GM19025 (cell line): ENCODE data around the gene SWT1.

ENCODE experiments used
- ATAC-seq: cut with Tn5 transposase; IDR thresholded peaks from one replicate; pipeline ENCODE4 v1.9.1; 2021; ENCODE audit warnings: mild to moderate bottlenecking, low read depth, moderate library complexity; ENCODE audit not compliant: unreplicated experiment

SWT1 gene

DNA sequence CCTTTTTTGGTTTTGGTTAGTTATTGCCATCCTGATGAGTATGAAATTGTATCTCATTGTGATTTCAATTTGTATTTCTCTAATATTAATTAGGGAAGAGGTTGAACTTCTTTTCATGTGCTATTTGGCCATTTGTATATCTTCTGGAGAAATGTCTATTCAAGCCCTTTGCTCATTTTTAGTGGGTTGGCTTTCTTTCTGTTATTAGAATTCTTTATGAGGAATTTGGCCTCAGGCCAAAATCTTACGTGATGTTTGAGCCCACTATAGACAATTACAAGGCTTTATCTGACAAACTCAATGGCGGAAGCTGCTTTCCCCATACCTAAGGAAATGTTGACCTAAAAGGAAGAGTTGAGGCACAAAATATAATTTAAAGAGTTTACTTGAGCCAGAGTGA, 127.1 kb downstream of the SWT1 start:
- no peak for ATAC-seq

DNA sequence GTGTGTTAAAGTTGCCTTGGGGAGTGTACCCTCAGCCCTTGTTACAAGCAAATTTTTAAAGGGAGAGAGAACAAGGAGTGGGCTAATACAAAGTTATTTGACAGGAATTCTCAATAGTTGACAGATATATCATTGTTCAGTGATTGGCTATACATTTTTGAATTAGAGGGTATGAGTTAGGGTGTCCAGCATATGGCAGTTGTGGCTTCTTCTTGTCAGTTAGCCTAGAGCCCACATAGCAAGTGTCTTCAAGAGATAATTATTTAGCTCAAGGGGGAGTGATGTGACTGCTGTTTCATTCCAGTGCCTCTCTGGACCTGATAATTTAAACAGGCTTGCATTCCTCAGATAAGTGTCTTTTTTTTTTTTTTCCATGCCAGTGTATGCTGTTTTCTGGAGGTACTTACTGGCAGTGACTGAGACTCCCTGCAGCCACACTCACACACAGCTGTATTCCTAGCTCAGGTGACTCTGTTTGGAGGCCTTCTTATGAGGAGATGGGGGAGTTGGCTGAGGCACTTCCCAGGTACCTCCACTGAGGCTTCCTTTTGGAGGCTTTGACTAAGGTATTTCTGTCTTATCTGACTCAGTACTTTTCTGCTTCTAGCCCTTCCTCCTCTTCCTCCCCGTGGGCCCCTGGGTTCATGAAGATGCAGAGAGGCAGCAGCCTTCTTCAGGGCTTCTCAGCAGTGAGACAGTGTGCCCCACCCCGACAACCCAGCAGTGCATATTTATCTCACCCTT, 127.7 kb downstream of the SWT1 start:
- no peak for ATAC-seq

DNA sequence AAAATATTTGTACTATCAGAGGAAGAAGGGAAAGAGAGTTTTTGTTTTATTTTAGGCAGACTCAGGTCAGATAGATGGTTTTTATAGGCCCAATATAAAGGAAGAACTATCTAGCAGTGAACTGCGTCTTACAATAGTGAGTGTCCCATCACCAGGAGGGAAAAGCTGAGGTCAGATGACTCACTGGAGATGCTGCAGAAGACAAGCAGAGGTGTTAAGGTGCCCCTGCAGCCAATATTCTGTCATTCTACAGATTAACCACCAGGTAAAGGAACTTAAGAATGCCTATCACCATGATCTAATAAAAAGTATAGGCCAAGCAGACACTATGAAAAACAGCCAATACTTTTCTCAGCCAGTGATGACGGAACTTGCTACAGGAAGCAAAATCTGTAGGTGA, 130.5 kb downstream of the SWT1 start:
- no peak for ATAC-seq

DNA sequence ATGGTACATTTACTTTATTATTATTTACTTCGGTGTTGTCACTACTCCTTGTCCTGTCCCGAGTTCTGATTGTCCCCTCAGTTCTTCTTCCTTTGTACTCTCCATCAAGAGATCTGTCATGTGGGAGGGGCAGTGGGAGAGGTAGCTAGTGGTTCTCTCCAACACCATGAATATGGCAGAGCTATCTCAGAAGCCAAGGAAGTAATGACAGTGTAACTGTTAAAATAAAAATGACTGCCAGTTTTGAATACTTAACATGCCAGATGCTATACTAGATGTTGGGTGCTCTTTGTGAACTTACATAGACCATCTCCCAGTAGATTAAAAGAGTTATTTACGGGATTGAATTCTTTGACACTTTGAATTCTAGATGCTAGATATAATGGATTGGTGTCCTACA, 131.5 kb downstream of the SWT1 start:
- no peak for ATAC-seq

DNA sequence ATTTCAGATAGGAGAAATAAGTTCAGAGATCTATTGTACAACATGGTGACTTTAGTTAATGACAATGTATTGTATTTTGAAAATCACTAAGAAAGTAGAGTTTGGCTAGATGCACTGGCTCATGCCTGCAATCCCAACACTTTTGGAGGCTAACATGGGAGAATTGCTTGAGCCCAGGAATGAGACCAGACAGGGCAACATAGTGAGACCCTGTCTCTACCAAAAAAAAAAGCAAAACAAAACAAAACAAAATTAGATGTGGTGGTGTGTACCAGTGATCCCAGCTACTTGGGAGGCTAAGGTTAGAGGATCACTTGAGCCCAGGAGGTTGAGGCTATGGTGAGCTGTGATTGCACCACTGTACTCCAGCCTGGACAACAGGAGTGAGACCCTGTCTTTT, 132.9 kb downstream of the SWT1 start:
- no peak for ATAC-seq

DNA sequence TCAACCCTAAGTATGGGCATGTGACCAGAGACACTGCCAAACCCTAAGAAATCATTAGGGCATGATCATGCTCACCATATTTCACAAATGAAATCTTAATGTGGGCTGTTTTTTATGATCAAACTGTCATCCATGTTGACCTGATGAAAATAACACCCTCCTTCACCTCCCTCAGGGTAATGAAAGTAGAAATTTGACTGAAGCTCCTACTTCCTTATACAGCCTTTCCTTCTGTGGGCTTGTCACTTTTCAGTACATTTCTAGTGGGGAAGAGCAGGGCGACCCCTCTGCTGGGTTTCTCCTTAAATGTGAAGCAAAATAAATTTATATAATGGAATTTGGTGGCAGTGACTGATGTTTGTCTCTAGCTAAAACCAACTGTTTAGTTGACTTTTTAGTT, 134.2 kb downstream of the SWT1 start:
- ATAC-seq = no peak

DNA sequence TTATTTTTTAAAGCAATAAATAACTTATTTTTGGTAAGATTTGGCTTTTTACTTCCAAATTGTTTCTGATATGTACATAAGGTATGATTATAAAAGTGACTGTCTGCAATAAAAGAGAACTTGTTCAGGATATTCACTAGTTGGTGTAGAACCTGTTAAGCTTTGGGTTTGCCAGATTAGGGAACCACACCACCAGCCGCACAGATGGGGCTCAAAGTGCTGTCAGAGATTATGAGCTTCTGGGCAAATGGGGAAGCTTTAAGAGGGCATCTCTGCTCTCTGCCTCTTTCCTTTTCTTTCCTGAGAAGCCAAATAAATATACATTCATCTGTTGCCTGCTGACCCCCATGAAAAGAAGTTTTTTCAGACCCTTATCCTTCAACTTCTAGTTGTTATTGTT, 134.7 kb downstream of the SWT1 start:
- ATAC-seq = no peak

DNA sequence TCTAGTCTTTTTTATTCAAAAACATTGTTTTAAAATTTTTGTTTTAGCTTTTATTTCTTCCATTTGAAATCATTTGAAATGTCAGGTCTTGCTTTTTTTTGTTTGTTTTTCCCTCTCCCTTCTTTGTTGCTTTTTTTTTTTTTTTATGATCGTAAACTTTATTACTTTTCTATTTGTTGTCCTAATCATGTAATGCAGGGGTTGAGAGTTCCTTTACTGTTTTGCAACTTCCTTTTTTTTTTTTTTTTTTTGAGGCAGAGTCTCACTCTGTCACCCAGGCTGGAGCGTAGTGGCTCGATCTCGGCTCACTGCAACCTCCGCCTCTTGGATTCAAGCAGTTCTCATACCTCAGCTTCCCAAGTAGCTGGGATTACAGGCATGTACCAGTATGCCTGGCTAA, 135.3 kb downstream of the SWT1 start:
- no peak for ATAC-seq

DNA sequence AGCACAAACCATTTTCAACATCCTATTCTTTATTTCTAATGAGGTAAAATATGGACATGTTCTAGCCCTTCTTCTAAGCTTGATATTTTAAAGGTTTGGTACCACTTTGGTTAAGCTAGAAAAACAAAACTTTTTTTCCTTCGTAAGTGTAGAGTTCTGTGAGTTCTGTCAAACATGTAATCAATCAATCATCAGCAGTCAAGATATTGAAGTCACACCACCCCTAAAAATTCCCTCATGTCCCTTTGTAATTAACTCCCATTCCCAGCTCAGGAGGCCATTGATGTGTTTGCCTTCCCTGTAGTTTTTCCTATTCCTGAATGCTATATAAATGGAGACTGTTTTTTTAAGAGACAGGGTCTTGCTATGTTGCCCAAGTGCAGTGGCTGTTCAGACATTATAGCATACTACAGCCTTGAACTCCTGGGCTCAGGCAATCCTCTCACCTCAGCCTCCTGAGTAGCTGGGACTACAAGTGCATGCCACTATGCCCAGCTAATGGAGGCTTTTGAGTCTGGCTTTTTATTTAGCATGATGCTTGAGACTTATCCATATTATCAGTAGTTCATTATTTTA, 137.1 kb downstream of the SWT1 start:
- no peak for ATAC-seq

DNA sequence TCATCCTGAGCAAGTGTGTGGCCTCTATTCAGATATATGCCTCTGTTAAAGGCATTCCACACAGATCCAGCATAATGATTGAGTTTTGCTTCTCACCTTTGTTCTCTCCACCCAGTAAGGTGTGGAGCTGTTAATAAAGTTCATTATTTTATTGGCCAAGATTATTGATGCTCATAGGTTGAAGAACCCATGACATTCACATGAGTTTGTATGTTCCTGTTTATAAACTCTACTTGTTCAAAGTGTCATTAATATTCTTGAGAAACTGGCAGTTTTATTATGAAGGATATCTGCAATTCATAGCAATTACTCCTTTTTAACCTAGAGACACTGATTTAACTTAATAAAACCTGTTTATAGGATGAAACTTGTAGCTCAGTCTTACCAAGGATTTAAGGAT, 138.1 kb downstream of the SWT1 start:
- ATAC-seq = no peak

DNA sequence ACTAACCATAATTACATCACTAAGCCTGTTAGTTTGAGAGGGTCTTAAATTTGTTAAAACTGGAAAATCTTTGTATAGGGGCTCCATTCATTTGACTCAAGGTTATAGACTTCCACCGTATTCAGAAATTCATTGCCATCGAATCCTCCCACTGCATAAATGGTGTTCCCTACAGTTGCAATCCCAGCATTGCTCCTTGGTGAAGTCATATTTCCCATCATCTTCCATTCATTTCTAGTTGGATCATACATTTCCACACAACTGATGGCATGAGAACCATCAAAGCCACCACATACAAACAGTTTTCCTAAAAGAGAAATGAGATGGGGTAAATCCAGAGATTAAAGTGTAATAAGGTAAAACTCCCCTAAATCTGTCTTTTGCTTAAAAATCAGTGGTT, 141.0 kb downstream of the SWT1 start:
- ATAC-seq = no peak

DNA sequence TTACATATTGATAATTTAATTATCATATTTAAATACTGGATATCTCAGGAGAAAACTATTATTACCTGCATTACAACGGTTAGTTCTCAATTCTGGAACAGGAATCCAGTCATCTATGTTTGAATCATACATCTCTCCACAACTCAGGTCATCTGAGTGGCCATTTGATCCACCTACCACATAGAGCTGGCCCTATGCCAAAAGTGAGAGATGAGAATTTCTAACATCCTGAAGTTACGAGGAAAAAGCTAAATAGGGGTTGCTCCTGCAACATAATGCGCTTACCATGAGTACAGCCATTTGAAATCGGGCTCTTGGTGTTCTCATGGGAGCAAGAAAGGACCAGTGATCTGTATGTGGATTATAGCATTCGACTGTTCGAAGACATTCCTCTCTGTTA, 143.2 kb downstream of the SWT1 start:
- ATAC-seq = no peak

DNA sequence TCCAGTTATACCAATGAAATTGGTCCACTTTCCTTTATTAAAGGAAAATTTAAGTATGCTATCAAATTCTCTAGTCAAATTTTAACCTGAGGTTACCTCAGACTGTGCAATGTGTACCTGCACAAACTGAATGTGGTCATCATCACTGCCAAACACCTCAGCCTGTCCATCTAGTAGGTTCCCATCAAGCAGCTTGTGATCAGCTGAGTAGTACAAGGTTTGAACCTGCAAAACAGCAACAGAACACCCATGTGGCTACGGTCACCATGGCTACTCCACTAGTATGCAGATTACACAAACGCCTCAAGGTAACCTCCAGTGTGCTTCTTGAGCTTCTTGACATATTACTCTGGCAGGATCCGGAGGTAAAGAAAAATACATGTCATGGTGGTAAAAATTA, 148.5 kb downstream of the SWT1 start:
- ATAC-seq = no peak

DNA sequence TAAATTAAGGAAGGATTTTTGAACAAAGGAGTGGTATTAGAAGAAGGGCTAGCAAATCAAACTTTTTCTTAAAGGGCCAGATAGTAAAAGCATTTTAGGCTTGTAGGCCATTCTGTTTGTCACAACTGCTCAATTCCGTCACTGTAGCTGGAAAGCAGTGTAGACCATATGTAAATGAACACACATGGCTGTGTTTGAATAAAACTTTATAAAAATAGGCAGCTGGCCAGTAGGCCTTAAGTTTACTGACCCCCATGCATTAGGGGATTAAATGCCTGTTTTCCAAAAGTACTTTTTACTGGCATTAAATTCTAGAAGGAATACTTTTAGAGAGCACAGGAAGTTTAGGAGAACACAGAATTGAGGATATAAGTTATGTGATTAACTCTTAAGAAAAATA, 151.2 kb downstream of the SWT1 start:
- no peak for ATAC-seq

DNA sequence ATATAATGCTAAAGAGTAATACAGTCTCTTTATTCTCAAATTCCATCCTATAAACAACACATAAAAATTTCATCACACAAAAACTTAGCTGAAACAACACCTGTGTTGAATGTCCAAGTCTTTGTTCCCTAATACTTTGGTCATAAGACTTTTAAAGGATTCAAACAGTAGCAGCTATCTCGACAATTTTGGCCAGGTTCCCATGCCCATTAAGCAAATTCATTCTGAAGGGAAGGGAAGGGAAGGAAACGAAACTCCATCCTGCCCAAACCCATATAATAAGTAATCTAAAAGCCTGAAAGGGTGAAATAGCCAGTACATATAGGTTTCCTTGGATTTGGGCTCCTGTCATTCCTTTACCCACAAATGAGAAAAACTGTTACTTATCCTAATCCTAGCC, 152.6 kb downstream of the SWT1 start:
- no peak for ATAC-seq

DNA sequence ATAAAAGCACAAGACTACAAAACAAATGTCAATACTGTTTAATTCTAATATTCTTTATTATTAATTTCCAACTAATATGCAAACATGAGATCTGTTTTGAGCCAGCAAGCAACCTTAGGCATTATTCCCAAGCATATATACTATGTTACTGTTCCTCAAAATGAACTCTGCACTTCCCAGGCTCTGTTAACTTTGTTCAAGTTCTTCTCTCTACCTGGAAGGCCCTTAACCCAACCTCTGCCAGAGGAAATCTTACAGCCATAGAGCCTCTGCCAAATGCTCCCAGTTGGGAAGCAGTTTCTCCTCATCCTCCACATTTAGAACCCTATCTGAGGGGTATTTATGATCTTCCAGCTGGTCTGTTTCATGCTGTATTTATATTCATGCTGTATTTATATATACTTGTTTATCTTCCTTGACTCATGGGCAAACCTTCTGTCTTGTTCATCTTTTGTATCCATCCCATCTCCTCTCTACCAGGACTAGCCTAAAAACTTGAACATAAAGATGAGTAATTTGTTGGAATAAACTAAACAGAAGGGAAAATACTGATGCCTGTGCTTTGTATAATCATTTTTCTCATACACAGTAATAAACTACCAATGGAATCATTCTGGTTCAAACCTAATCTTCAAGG, 154.7 kb downstream of the SWT1 start:
- no peak for ATAC-seq

DNA sequence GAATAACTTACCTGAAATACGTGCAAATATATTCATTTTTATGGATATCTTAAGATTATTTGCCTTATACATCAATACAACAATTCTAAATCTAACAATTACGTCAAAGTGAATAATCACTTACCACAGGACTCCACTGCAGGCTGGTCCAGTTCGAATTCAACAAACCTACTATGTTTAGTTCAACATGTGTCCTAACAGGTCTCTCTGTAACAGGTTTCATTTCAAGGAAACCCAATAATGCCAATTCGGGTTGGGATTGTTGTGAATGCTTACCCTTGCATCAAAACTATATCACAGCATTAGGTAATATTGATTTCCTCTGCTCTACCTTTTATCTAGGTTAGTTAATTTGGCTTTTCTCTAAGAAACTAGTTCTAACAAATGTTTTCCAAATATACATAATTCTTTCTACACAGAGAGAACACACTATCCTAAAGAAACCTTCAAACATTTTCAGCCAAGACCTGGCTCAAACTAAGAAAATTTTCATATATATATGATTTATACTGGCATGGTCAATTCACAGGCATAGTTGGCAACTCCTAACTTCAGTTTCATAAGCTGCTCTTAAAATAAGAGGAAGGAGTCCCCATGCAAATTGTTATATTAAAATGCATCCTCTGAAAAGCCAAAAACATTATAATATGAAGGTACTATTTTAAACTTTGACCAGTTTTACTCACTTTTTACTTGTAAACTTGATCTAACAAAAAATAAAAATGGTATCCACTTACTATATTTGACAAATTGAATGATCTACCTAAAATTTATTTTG, 155.6 kb downstream of the SWT1 start:
- no peak for ATAC-seq

DNA sequence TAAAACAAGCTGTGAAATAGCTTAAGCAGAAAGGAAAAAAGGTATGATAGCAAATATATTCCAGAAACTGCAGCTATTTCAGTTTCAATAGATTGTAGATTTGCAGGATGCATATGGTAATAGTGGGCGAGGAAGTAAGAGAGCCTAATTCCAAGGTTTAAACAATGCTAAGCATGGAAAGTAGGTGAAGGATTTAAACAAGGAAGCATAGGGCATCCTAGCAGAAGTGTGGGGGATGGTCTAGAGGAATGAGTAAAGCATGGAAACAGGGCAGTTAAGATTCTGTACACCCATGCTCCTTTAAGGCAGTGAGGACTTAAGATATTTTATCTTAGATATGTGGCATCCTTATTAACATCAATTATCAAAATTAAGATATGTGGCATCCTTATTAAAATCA, 157.4 kb downstream of the SWT1 start:
- no peak for ATAC-seq

DNA sequence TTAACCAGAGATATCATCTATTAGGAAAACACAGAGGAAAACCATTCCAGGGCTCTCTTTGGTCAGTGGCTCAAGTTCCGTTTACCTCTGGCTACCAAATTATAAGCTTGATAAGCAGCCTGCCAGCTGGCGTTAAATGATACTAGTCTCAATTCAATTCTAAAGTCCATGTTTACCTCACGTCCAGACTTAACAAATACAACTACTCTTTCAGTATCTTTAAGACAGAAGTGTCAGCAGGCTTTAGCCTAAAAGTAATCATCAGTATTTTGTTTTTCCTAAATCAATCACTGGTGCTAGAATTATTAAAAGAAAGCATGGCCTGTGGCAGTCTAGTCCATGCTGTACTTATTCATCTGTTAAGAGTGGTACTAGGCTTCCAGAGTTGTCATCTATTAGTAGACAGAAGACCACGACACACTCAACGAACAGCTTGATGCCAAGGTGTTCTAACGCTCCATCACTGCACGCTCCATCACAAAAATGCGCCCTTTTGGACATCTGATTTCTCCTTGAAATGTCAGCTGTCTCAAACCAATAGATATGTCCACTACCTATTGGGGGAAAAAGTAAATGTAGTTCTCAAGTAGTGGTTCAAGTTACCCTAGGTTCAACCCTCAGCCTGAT, 158.6 kb downstream of the SWT1 start:
- ATAC-seq = peak; percentile 0

DNA sequence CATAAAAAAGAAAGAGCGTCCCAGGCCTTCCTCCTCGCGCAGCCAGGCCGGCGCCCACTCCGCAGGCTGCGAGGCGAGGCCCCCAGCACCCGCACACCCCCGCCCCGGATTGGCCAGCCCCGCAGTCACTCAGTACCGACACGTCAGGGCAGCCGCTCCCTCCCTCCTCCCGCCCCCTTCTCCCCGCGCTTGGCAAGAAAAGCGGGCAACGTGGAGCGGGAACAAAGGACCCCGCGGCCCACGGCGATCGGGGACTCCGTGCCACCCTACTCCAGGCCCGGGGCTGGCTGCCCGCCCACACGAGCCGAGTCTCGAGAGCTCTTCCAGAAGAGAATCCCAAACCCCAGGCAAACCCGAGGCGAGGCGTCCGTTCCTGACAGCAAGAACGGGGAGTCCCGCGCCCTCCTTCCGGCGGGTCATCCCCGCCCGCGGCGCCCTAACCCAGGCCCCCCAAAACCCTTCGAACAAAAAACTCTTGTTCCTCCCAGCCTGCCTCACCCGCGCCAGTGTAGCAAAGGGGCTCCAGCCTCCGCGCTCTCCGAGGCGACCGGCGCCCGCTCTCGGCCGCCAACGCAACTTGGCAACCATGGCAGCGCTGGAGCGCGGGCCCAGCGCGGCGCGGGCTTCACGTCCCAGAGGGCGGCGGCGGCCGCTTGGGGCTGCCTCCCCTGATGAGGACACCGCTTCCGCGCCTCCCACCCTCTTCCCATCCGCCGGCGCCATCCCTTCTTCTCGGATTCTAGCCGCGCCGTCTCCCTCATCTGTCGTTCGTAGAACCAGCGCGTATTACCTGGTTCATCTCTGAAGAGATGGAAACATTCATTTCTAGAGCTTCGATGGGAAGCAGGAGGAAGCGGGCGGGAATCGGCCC, 159.4 kb downstream of the SWT1 start:
- ATAC-seq = peak; percentile 51
